ENCODE data around the gene TKFC. TPM values are rescaled to one million over a fixed set of nuclear protein-coding genes. Genes with fewer than 3 reads are reported as not detected.

Gene TKFC
- total and polyA plus RNA-seq, 8 donors = 25.6 to 66.7 (median 36.4) TPM

- peak; percentile 3 to 25 (median 7) for ATAC-seq
- H3K9me3 ChIP-seq = no peaks in the 10 kb centered on the region
- no peaks in the 10 kb centered on the region for H3K27me3 ChIP-seq
- peak overlapping the region; percentile 54 to 82 (median 56) for H3K4me3 ChIP-seq
- H3K36me3 ChIP-seq = peaks cover 0 to 26% (median 9%) of the 10 kb centered on the region in 3 donors
- FAIRE-seq = no peak
- no peak for DNase-seq
- intact Hi-C loops (cut with DNase I) = no loop called here
- TF ChIP-seq CTCF (IDR thresholded peaks at IDR 0.05) = no peak
- peak overlapping the region; percentile 91 to 98 (median 92) for H3K27ac ChIP-seq
- 0% methylated on average over 12 of the region's 12 CpGs for WGBS, 2 donors
- peaks cover 0 to 19% (median 10%) of the 10 kb centered on the region in 3 donors for H3K4me1 ChIP-seq
Observed at GRCh38 chr11:61362542-61362875, 29.5 kb downstream of the TKFC start.

GRCh38 chr11:61364012-61364675 lies 31.1 kb downstream of the TKFC start:
- Histone ChIP-seq H3K9me3 (no peaks in the 10 kb centered on the region), H3K4me3 (no peak overlapping the region), H3K27me3 (no peaks in the 10 kb centered on the region), H3K27ac (no peak overlapping the region), H3K4me1 (peaks cover 0 to 19% (median 10%) of the 10 kb centered on the region in 3 donors), H3K36me3 (peaks cover 3 to 37% (median 21%) of the 10 kb centered on the region in 3 donors)
- no peak for ATAC-seq
- no peak for TF ChIP-seq CTCF (IDR thresholded peaks at IDR 0.05)
- WGBS, 2 donors = 89 to 95% methylated on average over 5 of the region's 5 CpGs
- FAIRE-seq = no peak
- no peak for DNase-seq
- intact Hi-C loops (cut with DNase I) = no loop called here

GRCh38 chr11:61367406-61367805 lies 34.4 kb downstream of the TKFC start:
- Histone ChIP-seq H3K36me3 (peaks cover 3 to 37% (median 21%) of the 10 kb centered on the region in 3 donors), H3K27me3 (no peaks in the 10 kb centered on the region), H3K27ac (no peak overlapping the region), H3K4me3 (no peak overlapping the region), H3K4me1 (peaks cover 0 to 16% (median 8%) of the 10 kb centered on the region in 3 donors), H3K9me3 (no peaks in the 10 kb centered on the region)
- no peak for DNase-seq
- WGBS, 2 donors = 71 to 81% methylated on average over 6 of the region's 6 CpGs
- TF ChIP-seq CTCF (IDR thresholded peaks at IDR 0.05) = no peak
- no peak for ATAC-seq
- intact Hi-C loops (cut with DNase I) = no loop called here
- FAIRE-seq = no peak

GRCh38 chr11:61368646-61369045 lies 35.6 kb downstream of the TKFC start:
- no peak for ATAC-seq
- H3K36me3 ChIP-seq = peaks cover 3 to 37% (median 21%) of the 10 kb centered on the region in 3 donors
- no peak for FAIRE-seq
- H3K4me3 ChIP-seq = no peak overlapping the region
- no peaks in the 10 kb centered on the region for H3K9me3 ChIP-seq
- no peak for TF ChIP-seq CTCF (IDR thresholded peaks at IDR 0.05)
- H3K4me1 ChIP-seq = peaks cover 0 to 8% (median 1%) of the 10 kb centered on the region in 3 donors
- no peak for DNase-seq
- 93 to 95% methylated on average over 7 of the region's 7 CpGs for whole genome bisulfite sequencing, 2 donors
- no peak overlapping the region for H3K27ac ChIP-seq
- no peaks in the 10 kb centered on the region for H3K27me3 ChIP-seq
- intact Hi-C loops (cut with DNase I) = no loop called here
